ENCODE data around the gene FLNB. TPM values are rescaled to one million over a fixed set of nuclear protein-coding genes. Genes with fewer than 3 reads are reported as not detected.

FLNB gene
- total RNA-seq, 2 donors from 2014 or later, result 96.9 to 139 TPM

DNA sequence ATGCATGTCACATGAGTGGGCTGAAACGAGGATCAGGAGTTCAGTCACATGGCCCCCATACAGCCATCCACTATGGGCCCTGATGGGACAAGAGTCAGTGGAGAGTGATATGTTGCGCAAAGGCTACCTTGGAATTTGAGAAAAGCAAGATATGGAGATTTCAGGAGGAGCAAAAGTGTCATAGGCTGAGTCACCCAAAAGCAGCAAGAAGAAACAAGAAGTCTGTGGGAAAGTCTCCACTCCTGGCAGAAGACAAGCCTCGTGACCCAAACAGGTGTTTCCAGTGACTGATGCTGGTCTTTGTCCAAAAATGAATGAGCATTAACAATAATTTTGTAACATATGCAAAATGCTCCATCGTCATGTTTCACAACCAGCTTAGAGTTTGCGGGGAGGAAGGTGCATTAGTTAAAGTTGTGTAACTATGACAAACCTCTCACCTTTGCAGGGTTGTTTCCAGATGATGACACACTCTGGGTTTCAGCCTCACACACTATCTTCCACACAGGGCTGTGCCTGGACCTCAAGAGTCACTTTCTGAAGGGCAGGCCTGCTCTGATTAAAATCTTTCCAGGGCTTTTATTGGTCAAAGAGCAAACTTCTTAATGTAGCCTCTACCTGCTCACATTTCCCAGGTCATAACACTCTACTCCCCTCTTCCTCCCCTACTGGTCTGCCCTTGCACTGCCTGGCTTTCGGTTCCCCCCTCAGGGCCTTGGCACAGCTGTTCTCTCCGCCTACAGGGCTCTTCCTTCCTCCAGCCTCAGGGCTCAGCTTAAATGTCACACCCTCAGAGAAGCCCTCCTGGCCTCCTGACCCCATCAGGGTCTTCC is 206.5 kb downstream of the FLNB start:
- Histone ChIP-seq H3K4me1 (ENCODE audit: control insufficient read depth in 1 of 2, low read depth in 2 of 2) (peaks cover 5 to 6% of the 10 kb centered on the region in 2 donors), H3K27me3 (replicated peaks; ENCODE audit: insufficient read depth) (no peaks in the 10 kb centered on the region), H3K9me3 (no peaks in the 10 kb centered on the region), H3K4me3 (no peak overlapping the region), H3K27ac (no peak overlapping the region), H3K36me3 (no peaks in the 10 kb centered on the region)
- TF ChIP-seq, protein P1, sequence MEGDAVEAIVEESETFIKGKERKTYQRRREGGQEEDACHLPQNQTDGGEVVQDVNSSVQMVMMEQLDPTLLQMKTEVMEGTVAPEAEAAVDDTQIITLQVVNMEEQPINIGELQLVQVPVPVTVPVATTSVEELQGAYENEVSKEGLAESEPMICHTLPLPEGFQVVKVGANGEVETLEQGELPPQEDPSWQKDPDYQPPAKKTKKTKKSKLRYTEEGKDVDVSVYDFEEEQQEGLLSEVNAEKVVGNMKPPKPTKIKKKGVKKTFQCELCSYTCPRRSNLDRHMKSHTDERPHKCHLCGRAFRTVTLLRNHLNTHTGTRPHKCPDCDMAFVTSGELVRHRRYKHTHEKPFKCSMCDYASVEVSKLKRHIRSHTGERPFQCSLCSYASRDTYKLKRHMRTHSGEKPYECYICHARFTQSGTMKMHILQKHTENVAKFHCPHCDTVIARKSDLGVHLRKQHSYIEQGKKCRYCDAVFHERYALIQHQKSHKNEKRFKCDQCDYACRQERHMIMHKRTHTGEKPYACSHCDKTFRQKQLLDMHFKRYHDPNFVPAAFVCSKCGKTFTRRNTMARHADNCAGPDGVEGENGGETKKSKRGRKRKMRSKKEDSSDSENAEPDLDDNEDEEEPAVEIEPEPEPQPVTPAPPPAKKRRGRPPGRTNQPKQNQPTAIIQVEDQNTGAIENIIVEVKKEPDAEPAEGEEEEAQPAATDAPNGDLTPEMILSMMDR (IDR thresholded peaks at IDR 0.05), result no peak
- no peak for DNase-seq (ENCODE audit: low spot score)
- ATAC-seq (ENCODE audit: insufficient number of reproducible peaks, low FRiP score, low read depth), result no peak

DNA sequence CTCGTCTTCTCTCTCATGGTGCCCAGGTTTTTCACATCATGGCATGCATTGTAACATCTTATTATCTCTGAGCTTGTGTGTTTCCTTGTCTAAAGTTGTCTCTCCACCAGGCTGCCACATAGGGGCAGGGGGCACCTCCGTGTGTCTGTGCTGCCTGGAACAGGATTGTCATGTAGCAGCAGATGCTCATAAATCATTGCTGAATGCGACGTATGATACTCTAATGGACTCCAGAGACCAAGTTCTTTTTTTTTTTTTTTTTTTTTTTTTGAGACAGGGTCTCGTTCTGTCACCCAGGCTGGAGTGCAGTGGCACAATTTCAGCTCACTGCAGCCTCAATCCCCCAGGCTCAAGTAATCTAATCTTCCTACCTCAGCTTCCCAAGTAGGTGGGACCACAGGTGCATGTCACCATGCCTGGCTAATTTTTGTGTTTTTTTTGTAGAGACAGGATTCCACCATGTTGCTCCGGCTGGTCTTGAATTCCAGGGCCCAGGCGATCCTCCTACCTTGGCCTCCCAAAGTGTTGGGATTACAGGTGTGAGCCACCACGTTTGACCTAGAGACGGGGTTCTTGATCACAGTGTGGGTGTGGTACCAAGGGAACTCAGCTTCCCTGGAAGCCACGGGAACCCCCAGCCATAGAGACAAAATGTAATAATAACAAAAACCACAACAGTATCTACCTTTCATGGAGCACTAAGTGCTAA is 207.2 kb downstream of the FLNB start:
- ATAC-seq (ENCODE audit: insufficient number of reproducible peaks, low FRiP score, low read depth), result no peak
- Histone ChIP-seq H3K36me3 (no peaks in the 10 kb centered on the region), H3K4me1 (ENCODE audit: control insufficient read depth in 1 of 2, low read depth in 2 of 2) (peaks cover 5 to 6% of the 10 kb centered on the region in 2 donors), H3K4me3 (no peak overlapping the region), H3K27me3 (replicated peaks; ENCODE audit: insufficient read depth) (no peaks in the 10 kb centered on the region), H3K9me3 (no peaks in the 10 kb centered on the region), H3K27ac (no peak overlapping the region)
- TF ChIP-seq, protein P1 (IDR thresholded peaks at IDR 0.05), result no peak
- no peak for DNase-seq (ENCODE audit: low spot score)

DNA sequence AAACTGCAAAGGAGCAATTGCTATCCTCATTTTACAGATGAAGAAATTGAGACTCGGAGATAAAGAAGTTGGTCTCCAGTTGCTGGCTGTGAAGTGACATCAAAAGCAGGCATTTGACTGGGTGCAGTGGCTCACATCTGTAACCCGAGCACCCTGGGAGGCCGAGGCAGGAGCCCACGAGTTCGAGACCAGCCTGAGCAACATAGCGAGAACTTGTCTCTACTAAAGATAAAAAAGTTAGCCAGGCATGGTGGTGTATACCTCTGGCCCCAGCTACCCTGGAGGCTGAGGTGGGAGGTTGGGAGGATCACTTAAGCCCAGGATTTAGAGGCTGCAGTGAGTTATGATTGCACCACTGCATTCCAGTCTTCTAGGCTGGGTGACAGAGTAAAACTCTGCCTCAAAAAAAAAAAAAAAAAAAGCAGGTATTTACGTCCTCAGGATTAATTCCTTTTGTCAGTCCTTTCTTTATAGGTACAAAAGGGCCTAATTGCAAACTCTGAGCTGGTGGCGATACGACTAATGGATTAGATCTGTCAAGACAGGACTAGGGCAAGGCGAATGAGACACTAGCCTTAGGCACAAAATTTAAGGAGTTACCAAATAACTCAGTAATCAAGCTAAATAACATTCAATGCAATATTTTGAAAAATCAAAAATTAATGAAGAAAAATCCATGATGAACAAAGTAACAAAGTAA is 208.4 kb downstream of the FLNB start:
- Histone ChIP-seq H3K36me3 (no peaks in the 10 kb centered on the region), H3K4me3 (no peak overlapping the region), H3K4me1 (ENCODE audit: control insufficient read depth in 1 of 2, low read depth in 2 of 2) (peaks cover 5 to 6% of the 10 kb centered on the region in 2 donors), H3K27ac (no peak overlapping the region), H3K9me3 (no peaks in the 10 kb centered on the region), H3K27me3 (replicated peaks; ENCODE audit: insufficient read depth) (no peaks in the 10 kb centered on the region)
- TF ChIP-seq, protein P1 (IDR thresholded peaks at IDR 0.05), result no peak
- ATAC-seq (ENCODE audit: insufficient number of reproducible peaks, low FRiP score, low read depth) (no peak), DNase-seq (ENCODE audit: low spot score) (no peak)

DNA sequence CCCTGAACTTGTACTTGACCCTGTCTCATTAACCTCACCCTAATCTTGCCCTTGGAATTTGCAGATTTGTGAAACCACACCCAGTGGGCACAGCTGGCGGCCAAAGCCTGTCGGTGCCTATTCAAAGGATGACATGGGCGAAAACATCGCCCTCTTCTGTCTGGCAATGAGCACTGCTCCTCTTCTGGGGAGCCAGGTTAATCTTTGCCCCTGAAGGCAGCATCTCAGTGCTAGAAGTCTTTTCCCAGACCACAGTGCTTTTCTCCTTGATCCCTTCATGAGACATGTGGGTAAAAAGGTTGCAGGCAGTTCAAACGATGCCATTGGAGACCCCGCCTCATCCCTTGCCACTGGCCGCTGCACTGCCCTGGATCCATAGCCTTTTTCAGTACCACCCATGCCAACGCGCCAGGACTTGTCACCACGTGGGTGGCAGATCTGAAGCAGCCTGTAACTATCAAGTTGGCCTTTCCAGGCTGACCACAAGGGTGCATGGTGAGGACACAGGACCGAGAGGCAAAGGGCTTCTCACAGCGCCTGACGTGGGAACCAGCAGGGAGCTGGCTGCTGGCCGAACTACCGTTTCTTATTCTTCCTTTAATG is 209.1 kb downstream of the FLNB start:
- ATAC-seq (ENCODE audit: insufficient number of reproducible peaks, low FRiP score, low read depth) (peak; percentile 75), DNase-seq (ENCODE audit: low spot score) (peak; percentile 50)
- H3K27me3 ChIP-seq (replicated peaks; ENCODE audit: insufficient read depth), result no peaks in the 10 kb centered on the region
- H3K27ac ChIP-seq, result no peak overlapping the region
- peak overlapping the region; percentile 36 for H3K4me3 ChIP-seq
- peaks cover 5 to 6% of the 10 kb centered on the region in 2 donors for H3K4me1 ChIP-seq (ENCODE audit: control insufficient read depth in 1 of 2, low read depth in 2 of 2)
- TF ChIP-seq, protein P1 (IDR thresholded peaks at IDR 0.05), result peak; percentile 65
- H3K36me3 ChIP-seq, result no peaks in the 10 kb centered on the region
- H3K9me3 ChIP-seq, result no peaks in the 10 kb centered on the region

Measured in thoracic aorta (tissue), 2 donors.